ENCODE results near the gene GAL3ST2.
"Not testable (repeated sequence)": the region's sequence is repeated elsewhere in the genome, so short reads cannot be mapped to it uniquely, and the experiment has no call there.

The GAL3ST2 gene

DNA sequence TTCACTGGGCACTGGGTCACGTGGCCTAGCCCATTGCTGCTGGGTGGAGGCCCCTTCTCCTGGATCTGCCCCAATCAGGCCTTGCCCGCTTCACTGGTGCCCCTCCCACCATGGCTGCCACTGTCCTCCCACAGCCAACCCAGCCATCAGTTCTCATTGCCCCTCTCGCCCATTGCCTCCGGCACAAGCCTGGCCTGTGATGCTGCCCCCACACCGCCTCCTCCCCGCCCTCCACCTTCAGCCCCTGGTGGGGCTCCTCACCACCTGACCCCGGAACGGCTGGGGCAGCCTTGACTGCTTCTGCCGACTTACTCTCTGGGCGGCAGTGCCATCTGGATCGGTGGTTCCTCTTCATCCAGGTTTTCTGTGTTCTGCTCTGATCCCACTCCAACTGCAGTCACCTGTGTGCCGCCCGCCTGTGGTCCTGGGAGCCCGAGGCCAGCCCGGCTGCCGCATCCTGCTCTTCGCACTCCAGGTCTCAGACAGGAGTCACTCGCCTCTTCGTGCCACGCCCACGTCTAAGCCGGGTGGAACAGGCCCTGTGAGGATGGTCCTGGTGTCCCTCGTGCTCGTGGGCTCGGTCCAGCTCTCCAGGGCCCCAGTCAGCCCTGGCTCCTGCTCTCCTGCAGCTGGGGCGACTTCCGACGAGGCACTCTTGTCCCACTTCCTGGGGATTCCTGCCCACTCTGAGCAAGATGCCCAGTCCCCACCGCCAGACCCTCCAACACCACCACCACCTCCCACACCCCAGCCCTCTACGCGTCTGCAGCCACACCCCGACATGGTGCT lies 28.0 kb upstream of the GAL3ST2 start:
- no peak for DNase-seq

DNA sequence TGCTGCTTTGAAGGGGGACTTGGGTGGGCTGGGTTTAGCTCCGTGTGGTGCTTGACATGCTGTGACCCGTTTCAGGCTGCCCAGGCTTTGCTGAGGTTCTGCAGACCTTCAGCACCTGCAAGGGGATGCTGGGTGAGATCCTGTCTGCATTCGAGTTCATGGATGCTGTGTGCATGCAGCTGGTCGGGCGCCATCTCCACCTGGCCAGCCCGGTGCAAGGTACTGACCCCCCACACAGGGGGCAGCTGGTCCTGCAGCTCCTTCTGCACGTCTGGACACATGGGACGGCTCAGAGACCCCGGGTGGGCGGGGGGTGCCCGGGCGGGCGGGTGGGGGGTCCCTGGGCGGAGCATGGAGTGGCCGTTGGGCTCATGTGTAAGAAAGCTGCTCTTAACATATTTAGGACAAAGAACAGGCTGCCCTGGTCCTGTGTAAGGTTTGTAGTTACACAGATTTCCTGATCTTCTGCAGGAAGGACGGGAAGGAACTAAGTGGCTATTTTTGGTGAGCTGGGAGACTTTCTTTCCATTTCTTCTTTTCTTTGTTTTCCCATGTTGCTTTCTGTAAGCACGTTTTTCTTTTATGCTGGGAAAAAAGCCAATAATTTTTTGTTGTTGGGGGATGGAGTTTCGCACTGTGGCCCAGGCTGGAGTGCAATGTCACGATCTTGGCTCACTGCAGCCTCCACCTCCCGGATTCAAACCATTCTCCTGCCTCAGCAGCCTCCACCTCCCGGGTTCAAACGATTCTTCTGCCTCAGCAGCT lies 26.4 kb upstream of the GAL3ST2 start:
- no peak for DNase-seq

DNA sequence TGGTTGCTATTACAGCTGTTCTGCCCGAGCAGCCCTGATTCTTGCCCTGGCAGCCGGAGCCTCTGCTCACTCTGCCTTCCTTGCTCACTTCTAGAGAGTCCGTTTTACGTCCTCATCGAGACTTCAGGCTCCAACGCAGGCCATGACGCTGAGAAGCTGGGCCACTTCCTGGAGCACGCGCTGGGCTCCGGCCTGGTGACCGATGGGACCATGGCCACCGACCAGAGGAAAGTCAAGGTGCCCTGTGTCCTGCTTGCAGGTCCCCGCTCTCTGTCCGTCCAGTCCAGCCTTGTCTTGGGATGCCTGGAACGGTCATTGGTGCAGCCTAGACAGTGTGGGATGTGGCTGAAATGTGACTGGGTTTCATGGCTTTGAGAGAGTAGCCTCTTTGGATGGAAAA lies 25.5 kb upstream of the GAL3ST2 start:
- DNase-seq: no peak

DNA sequence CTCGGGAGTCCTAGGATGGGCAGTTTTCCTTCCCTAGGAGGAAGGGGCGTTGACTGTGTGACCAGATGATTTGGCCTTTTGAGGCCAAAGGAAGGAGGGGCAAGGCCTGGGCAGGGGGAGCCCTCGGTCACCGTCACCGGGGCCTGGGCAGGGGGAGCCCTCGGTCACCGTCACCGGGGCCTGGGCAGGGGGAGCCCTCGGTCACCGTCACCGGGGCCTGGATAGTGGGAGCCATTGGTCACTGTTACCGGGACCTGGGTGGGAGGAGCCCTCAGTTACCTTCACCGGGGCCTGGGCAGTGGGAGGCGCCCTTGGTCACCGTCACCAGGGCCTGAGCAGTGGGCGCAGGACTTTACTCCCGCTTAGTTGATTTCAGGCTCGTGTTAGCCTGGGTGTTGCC lies 24.8 kb upstream of the GAL3ST2 start:
- no peak for DNase-seq

DNA sequence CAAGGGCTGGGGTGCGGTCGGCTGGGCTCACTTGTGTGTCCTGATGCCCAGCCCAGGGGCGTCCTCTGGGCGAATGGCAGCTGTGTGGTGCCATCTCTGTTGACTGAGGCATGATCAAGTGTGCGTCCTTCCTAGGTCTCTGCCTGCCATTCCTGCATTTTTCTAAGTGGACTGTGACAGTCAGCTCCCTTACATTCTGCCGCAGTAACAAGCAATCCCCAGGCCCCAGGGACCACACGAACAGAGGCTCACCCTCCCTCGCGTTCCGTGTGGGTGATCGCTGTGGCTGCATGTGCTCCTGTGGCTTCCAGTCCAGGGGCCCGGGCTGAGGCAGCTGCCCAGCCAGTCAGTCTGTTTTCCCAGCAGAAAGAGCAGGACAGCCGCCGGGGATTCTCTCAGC lies 24.4 kb upstream of the GAL3ST2 start:
- no peak for DNase-seq

DNA sequence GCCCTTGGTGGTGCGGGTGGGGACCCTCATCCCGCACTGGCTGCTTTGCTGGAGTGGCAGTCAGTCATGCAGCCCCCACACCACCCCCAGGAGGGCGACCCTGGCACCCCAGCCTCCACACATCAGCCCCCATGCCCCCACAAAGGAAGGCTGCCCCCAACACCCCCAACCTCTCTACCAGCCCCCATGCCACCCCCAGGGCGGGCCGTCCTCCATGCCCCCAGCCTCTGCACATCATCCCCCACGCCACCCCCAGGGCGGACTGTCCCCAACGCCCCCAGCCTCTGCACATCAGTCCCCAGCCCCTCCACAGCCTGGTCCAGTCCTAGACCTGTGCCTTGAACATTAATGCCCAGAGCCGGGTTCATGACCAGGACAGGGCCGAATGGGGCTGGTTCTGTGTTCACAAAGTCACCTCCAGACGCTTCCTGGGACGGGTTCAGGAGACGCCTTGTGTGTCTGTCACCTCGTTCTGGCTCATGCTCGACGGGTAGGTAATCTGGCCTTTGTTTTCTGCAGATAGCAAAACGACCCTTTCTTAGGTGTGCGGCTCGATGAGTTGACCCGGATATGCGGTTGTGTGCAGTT lies 23.8 kb upstream of the GAL3ST2 start:
- no peak for DNase-seq

DNA sequence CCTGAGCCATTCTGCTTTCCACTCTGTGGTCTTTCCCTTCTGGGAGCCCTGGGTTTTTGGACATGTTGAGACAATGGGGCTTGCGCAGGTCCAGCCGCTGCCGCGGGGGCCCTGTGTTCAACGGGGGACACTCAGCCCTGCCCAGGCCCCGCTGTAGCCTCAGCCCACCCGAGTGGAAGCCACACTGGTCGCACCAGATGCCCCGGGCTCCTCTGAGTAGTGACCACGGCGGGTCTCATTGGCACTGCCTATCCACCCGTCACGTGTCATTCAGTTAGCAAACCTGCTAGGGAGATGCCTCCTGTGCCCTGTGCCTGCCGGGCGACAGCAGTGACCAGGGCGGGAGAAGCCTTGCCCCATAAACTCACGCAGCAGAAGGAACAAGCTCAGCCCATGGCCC lies 23.1 kb upstream of the GAL3ST2 start:
- DNase-seq: no peak

DNA sequence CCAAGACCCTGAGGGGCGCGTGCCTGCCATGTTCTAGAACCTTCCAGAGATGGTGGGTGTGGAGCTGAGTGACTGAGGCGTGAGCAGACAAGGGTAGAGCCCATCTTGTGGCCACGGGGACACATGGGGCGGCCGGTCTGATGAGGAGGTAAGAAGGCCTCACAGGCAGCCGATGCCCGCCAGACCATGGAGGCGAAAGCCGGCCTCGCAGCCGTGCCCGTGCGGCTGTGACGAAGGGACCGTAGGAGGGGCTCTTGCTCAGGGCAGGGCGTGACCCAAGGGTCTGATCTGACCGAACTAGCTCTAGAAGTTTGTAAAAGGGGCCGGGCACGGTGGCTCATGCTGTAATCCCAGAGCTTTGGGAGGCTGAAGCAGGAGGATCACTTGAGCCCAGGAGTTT lies 22.6 kb upstream of the GAL3ST2 start:
- DNase-seq: no peak

DNA sequence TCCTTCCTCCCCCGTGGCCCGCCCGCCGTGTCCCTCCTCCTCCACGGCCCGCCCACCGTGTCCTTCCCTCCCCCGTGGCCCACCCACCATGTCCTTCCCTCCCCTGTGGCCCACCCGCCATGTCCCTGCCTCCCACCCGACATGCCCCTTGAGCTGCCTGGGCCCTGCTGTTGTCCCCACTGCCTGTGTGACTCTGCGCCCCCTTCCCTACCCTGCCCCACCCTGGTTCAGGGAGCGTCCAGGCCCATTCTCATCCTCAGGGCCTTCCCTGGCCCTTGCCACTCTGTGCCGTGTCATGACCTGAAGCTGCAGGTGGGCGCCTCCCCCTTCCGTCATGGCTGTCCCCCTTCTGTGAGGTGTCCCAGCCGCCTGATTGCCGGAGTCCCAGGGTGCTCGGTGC lies 21.5 kb upstream of the GAL3ST2 start:
- no peak for DNase-seq

DNA sequence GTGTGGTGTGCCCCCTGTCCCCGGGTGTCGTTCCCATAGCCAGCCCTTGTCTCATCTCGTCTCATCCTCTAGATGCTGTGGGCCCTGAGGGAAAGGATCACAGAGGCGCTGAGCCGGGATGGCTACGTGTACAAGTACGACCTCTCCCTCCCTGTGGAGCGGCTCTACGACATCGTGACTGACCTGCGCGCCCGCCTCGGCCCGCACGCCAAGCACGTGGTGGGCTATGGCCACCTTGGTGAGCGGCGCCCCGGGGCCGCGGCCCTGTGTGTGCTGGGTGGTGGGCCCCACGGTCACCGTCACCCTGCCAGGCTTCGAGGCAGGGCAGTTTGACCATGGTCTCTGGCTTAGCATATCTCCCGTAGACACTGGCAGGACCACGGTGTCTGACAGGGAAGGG lies 20.8 kb upstream of the GAL3ST2 start:
- DNase-seq: no peak

DNA sequence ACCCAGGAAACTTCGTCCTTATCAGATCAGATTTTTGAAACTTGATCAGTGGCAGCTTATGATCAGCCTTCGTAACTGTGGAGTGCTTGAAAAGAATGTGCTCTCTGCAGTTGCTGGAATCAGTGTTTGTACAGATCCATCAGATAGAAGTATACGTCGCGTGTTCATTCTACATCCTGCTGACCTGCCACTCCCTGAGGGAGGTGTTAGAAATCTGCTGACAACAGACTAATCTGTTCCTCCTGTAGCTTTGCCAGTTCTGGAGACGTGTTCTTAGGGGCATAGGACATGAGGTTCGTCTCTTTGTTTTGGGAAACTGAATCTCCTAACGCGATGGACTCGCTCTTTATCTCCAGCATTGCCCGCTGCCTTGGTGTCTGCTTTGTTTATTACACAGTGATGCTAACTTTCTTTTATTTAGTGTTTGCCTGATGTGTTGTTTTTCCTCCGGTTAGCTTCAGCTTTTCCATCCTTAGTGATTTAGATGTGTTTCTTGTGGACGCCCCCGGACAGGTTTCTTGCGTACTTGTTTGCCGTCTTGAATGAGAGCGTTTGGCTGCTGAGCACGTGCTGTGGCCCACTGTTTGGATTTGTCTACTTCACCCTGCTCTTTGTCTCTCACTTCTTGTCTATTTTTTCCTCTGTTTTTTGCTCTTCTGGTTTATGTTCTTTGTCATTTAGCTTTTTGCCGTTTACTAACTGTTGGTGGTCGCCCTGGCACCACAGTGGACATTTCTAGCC lies 17.4 kb upstream of the GAL3ST2 start:
- DNase-seq: no peak

DNA sequence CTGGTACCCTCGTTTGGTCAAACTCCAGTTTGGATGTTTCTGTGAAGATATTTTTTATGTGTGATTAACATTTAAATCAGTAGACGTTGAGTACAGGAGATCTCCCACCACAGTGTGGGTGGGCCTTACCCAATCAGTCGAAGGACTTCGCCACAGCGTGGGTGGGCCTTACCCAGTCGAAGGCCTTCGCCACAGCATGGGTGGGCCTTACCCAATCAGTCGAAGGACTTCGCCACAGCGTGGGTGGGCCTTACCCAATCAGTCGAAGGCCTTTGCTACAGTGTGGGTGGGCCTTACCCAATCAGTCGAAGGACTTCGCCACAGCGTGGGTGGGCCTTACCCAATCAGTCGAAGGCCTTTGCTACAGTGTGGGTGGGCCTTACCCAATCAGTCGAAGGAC lies 16.7 kb upstream of the GAL3ST2 start:
- DNase-seq: not testable (repeated sequence)

DNA sequence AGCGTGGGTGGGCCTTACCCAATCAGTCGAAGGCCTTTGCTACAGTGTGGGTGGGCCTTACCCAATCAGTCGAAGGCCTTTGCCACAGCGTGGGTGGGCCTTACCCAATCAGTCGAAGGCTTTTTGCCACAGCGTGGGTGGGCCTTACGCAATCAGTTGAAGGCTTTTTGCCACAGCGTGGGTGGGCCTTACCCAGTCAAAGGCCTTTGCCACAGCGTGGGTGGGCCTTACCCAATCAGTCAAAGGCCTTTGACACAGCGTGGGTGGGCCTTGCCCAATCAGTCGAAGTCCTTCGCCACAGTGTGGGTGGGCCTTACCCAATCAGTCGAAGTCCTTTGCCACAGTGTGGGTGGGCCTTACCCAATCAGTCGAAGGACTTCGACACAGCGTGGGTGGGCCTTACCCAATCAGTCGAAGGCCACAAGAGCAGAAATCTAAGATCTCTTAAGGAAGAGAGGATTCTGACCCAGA lies 16.3 kb upstream of the GAL3ST2 start:
- no peak for DNase-seq

DNA sequence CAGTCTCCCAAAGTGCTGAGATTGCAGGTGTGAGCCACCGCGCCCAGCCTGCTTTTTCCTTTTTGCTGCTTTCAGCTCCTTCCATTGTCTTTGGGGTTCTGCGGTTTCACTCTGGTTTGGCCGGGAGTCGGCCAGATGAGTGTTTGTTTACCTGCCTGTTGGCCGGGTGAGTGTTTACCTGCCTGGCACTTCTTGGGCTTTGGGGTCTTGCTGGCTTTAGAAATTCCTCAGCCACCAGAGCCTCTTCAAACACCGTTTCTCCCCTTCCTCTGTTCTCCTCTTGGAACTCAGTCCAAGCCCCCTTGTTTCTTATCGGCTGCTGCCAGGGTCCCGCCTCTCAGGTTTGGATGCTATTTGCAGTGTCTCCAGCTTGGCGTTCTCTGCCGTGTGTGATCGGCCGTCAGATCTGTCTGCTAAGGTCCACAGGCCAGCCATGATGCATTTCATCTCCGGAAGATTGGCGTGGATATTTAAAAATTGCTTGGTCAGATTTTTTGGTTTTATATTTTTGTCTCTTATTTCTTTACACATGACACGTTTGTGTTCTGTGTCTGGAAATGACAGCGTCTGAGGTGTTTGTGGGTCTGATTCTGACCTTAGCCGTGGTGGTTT lies 14.2 kb upstream of the GAL3ST2 start:
- DNase-seq: peak; percentile 88

DNA sequence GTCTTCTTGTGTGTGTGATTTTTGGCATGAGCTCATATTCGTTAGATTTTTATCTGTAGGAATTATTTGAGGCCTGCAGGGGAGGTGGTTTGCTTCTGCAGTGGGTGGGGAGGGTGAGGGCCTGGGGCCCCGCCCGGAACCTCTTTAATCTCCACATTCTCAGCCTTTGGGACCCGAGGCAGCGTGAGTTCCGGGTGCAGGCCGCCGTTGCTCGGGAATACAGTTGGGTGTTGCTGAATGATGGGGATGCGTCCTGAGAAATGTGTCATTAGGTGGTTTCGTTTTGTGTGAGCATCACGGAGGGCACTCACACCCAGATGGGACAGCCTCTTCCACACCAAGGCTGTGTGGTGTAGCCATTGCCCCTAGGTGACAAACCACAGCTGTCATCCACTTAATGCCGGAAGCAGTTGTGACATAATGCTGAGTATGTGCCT lies 13.7 kb upstream of the GAL3ST2 start:
- no peak for DNase-seq

DNA sequence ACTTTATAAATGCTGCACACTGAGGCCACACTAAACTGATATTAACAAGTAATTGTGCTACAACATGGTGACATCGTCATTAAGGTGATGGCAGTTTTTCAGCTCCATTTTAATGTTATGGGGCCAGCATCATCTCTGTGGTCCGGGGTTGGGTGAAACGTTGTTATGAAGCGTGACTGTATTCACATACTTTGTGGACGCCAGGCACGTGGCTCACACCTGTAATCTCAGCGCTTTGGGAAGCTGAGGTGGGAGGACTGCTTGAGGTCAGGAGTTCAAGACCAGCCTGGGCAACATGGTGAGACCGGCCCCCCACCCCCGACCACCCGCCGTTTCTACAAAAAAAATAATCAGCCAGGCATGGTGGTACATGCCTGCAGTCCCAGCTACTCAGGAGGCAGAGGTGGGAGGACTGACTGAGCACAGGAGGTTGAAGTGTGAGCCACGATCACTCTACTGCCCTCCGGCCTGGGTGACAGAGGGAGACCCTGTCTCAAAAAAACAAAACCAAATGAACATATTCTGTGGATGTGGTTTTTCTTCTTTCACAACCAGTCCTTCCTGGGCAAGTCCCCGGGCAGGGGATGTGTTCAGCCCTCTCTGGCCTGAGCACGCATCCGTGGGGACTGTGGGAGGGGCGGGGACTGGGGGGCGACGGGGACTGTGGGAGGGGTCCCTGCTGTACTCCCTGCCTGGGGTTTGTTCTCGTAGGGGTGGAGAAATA lies 12.9 kb upstream of the GAL3ST2 start:
- DNase-seq: no peak

DNA sequence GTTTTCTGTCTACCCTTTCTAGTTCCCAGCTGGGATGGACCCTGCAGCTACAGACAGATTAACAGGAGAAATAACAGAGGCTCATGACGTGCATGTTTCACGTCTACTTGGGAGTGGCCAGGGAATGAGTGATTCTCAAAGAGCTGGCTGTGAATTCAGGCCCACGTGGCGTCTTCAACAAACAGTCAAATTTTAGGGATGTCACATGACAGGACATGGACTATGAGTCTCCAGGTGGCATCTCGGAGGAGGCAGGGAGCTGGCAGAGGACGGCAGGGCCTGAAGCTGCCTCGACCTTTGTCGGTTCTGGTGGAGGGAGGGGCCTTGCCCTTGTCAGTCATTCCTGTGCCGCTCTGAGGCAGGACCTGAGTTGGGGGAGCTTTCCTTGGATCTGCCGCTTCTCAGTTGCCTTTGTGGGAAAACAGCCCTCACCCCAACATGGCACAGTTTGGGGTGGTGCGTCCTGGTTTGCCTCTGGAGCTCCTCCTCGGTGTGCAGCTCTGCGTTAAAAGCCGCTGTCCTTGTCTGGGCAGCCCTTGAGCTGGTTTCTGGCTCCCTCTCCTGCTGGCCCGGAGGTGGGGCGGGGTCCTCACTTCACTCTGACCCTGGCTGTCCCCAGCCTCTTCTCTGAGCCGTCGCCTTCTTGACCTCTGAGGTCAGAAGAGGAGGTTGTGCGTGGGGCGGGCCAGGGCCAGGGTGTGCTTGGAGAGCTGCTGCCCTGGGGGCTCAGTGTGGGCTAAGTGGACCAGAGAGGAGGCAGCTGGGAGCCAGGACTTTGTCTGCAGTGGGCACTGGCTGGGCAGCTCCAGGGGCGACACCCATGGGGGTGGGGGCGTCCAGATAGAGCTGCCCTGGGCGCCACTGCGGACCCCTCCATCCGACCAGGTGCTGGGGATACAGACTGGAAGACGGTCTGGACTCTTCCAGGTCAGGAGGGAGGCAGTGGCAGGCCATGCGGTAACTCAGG lies 12.1 kb upstream of the GAL3ST2 start:
- DNase-seq: no peak

DNA sequence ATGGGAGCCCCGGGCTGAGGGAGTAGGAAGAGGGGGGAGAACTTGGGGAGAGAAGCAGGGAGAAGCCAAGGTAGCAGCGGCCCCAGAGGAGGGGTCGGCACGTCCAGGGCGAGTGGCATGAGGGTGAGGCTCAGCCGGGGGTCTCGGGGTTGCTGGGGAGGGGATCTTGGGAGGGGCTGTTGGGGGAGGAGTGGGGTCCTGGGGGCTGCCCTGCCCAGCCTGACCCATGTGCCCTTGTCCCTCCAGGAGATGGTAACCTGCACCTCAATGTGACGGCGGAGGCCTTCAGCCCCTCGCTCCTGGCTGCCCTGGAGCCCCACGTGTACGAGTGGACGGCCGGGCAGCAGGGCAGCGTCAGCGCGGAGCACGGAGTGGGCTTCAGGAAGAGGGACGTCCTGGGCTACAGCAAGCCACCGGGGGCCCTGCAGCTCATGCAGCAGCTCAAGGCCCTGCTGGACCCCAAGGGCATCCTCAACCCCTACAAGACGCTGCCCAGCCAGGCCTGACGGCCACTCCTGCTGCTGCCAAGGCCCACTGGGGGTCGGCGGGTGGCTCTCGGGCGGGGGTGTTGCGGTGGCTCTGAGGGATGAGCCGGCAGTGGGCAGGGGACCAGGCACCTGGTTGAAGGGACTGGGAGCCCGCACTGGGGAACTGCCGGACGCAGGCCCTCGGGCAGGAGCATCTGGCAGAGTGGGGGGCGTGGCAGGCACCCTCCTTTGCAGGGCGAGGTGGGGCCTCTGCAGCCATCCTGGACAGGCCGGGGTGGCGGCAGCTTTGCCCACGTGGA lies 9.0 kb upstream of the GAL3ST2 start:
- DNase-seq: no peak

DNA sequence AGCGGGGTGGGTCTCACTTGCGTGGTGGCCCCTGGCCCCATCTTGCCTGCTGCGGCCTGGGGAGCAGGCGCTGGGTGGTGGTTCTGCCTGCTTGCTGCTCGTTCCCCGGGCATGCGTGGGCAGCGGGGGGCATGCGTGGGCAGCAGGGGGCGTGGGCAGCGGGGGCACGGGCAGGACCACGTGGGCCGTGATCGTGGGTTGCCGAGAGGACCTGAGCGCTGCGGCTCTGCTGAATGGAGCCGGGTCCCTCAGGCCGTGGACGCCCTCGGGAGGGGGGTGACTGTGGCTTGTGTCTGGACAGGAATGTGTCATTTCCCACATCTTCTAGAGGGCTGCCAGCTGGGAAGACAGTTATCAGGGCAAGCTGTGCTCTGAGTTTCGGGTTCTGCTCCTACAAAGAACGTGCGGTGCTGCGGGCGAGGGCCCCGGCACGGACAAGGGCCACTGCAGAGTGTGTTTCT lies 8.3 kb upstream of the GAL3ST2 start:
- DNase-seq: no peak

DNA sequence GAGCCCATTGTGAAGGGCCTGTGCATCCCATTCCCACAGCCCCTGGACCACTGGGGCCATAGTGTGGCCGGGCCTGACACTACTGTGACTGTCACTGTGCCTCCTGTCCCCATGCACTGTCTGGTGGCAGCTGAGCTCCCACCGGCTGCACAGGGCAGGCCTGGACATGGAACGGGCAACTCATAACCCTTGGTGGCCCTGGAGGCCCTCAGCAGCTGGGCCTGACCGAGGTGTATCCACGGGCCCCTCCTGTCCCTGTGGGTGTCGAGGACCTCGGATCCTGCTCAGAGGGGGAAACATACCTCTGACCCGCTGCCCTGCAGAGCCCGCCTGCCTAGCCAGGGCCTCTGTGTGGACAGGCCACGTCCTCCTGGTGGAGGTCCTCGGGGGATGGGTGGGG lies 7.8 kb upstream of the GAL3ST2 start:
- no peak for DNase-seq
